Cerebellar cortex (tissue), 1 donor: ENCODE data around the gene IGF2BP2.

Source experiments
- DNase-seq: peaks from one replicate; pipeline ENCODE4 v3.0.0-alpha.2; 2015; ENCODE audit warnings: low spot score

Gene IGF2BP2

GRCh38 chr3:185764980-185765370 is 59.9 kb downstream of the IGF2BP2 start:
- DNase-seq, result no peak

GRCh38 chr3:185764163-185764979 is 60.5 kb downstream of the IGF2BP2 start:
- DNase-seq, result no peak

DNA sequence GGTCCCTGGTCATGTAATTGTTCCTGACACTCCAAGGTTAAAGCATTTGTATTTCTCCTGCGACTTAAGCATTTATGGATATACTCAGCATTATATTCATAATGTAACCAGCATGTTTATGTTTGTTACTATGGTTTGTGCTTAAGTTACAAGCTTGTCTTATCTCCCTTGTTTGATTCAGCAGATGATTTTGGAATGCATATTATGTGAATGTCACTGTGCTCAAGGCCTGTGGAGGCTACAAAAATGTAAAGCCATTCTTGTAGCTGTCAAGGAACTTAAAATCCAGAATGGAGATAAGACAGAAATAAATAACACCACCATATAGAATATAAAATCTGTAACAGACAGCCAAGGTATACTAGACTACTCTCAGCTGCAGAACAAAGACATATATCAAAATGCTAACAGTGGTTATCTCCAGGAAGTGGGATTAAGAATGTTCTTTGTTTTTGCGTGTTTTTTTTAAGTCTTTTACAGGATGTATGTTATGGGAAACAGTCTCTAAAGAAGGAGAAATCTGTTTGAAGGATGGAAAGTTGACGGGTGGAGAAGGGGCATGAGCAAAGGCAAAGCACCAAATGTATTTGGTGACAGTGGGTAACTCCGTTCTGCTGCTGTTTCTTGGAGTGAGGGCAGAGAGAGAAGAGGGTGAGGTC is 61.4 kb downstream of the IGF2BP2 start:
- no peak for DNase-seq

GRCh38 chr3:185760550-185760949 is 64.3 kb downstream of the IGF2BP2 start:
- DNase-seq, result no peak

- no peak for DNase-seq
These were observed 64.8 kb downstream of the IGF2BP2 start for GRCh38 chr3:185760088-185760487.

- DNase-seq, result no peak
These were observed 65.3 kb downstream of the IGF2BP2 start for GRCh38 chr3:185759512-185759911.

GRCh38 chr3:185758912-185759311 is 65.9 kb downstream of the IGF2BP2 start:
- no peak for DNase-seq

DNA sequence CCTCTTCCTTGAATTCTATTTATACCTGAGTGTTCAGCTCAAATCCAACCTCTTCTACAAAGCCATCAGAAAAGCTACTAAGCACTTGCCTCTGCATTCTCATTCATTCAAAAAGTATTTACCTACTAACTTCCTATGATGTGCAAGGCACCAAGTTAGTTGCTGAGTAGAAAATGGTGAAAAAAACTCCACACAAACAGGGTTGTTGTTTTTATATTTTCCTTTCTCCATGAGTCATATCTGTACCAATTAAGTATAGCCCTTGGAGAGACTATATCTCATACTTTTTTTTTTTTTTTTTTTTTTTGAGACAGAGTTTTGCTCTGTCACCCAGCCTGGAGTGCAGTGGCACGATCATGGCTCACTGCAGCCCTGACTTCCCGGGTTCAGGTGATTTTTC is 67.7 kb downstream of the IGF2BP2 start:
- DNase-seq, result no peak

DNA sequence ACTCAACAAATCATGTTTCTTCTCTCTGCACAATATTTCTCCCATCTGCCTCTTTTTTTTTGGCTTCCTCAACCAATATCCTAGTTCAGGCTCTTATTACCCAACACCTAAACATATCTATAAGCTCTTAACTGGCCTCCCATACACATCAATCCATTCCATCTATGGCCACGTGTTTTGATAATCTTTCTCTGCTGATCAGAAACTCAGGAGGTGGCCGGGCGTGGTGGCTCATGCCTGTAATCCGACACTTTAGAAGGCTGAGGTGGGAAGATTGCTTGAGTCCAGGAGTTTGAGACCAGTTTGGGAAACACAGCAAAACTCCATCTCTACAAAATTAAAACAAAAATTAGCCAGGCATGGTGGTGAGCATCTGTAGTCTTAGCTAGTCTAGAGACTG is 68.4 kb downstream of the IGF2BP2 start:
- no peak for DNase-seq

GRCh38 chr3:185754920-185755319 is 69.9 kb downstream of the IGF2BP2 start:
- no peak for DNase-seq

DNA sequence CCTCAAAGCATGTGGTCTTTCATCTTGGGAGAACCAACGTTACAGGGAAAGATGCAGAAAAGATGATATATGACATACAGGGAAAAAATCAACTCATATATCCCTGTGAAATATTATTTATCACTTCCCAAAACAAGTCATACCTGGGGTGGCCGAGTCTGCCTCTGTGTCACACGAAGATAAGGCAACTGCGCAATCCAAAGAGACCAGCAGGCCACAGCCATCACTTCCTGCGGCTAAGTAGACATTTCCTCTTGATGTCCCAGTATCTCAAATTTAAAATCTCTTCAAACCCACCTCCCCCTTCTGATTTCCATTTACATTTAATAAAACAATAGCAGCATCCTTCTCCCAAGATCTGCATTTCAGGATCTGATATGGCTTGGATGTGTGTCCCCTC is 71.5 kb downstream of the IGF2BP2 start:
- no peak for DNase-seq

GRCh38 chr3:185750702-185751101 is 74.1 kb downstream of the IGF2BP2 start:
- DNase-seq, result no peak

DNA sequence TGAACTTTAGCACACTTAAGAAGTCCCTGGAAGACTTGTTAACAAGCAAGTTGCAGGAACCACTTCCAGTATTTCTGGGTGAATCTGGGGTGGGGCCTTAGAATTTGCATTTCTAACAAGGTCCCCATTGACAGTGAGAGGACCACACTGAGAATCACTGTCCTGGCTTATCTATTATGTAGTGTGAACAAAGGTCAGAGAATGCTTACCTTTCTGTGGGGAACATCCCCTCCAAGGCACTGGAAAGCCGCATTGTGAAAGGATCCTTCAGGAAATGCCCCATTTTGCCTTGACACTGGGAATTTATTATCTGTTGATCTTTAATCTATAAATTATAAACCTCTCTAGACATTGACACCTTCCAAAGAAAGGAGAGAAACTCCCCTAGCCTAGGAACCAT is 74.8 kb downstream of the IGF2BP2 start:
- no peak for DNase-seq

DNA sequence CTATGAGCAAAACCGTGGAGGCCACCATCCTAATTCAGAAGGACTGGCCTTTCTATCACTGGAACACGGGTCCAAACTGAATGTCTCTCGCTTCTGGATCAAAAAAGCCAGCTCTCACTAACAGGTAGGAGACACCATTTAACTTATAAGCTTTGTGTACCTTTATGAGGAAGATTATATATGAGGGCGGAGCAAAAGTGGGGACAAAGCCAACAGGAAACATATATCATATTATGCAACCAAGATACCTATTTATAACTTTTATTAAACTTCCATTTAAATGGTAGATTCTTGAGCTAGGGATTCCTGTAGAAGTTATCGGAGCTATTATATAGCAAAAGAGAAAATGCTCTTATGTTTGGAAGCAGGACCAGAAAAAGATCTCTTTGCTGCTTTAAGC is 78.4 kb downstream of the IGF2BP2 start:
- DNase-seq, result no peak

DNA sequence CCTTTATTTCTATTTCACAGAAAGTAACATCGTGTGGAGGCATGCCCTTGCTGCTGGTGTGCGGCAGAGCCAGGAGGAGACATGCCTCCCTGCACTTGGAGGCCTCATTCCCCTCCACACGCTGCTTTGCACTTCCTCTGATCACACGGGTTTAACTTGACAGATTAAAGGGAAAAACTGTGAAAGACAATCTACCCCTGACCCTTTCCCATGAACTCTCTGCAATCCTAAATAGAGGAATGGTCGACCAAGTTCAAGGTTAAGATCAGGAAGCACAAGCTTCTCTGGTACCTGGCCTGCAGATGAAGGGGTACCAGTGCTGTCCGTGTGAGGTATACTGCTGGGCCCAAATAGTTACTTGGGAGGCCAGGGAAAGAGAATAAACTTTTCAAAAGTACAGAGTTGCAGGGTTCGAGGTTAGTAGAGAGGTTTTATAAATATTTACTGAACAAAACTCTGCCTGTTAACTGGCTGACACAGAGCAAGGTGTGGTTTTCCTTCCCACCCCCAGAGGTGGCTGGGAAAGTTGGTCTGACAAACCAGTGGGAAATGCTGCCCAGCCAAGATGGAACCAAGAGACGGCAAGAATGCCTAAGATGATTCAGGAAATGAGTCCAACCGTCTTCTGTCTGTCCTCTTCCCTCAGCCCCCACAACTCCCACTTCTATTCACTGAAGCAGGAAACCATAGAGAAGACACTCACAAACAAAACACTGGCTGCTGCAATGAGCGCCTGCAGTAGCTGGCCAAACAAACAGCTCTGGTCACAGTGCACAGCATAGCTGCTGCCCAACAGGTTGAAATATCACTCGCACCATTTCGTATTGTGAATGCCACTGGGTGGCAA is 79.6 kb downstream of the IGF2BP2 start:
- no peak for DNase-seq

GRCh38 chr3:185741586-185741985 is 83.3 kb downstream of the IGF2BP2 start:
- DNase-seq, result no peak

DNA sequence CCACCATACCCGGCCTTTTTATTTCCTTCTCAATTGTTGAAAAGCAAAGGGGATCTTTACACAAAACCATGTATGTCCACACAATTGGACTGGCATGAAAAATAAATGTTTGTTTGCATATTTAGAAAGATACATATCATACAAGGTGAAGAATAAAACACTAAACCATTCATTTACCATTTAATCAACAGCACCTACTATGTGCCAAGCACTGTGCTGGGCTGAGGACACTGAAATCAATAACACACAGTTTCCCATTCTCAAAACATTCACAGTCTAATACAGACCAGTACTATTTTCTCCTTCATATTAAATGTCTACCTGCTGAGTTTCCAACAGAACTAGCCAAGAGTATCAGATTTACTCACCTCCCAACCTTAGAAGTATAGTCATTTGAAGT is 84.7 kb downstream of the IGF2BP2 start:
- no peak for DNase-seq

DNA sequence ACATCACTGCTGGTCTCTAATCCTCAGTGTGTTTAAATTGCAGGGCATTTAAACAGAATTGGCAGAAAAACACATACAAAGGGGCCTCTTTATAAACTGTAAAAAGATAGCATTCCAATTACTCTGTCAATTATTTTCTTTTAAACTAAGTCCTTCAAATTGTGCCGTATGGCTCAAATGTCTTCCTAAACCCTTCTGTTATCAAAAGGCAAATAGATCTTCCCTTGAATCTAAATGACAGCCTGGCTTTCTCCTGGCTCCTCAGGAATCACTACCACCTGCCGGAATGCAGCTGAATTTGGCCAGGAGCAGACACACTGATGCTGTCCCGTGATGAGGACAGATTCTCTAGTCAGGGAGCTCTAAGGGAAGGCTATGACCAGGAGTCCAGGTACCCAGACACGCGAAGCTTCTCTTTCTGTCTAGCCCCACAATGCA is 85.6 kb downstream of the IGF2BP2 start:
- peak; percentile 92 for DNase-seq

GRCh38 chr3:185737740-185738680 is 86.8 kb downstream of the IGF2BP2 start:
- DNase-seq, result no peak

DNA sequence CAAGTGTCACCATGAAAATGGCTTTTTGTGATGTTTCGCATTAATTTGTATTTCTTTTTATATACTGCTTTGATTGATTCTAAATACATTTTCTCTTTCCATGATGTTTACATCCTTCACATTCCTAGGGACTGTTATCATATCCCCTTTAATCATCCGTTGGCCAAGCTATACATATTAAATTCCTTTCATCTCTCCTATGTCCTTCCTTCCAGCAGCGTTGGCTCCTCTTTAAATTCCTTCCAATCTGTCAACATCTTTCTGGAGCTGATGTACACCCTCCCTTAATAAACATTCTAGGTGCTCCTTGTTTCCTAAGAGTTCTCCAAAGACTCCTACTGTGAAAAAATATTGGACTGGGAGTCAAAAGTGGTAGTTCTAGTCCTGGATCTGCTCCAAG is 87.8 kb downstream of the IGF2BP2 start:
- DNase-seq, result no peak

DNA sequence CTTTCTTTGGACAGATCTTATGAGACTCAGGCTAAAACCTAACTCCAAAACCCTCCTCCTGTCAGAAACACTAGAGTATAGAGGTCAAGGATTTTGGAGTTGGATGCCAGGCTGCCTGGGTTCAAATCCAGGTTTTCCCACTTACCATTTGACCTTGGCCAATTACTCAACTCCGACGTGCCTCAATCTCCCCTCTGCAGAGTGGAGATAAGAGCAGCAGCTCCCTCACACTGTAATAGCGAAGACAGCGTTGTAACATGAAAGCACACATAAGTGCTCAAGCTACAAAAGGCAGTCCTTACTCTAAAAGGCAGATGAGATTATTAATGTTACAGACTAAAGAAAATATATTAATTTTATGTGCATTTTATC is 90.1 kb downstream of the IGF2BP2 start:
- no peak for DNase-seq
